HG02973 (cell line): Measurements from ENCODE around the gene MAD1L1.
"Not testable (repeated sequence)": the region's sequence is repeated elsewhere in the genome, so short reads cannot be mapped to it uniquely, and the experiment has no call there.

Source experiments
- ATAC-seq: cut with Tn5 transposase; IDR thresholded peaks from one replicate; pipeline ENCODE4 v1.9.1; 2021; ENCODE audit warnings: moderate library complexity; ENCODE audit not compliant: unreplicated experiment

Gene MAD1L1

GRCh38 chr7:1849351-1850041 is 383.2 kb downstream of the MAD1L1 start:
- no peak for ATAC-seq

GRCh38 chr7:1848911-1849311 is 383.8 kb downstream of the MAD1L1 start:
- ATAC-seq = no peak

GRCh38 chr7:1848013-1848640 is 384.6 kb downstream of the MAD1L1 start:
- no peak for ATAC-seq

- ATAC-seq = no peak
Observed at GRCh38 chr7:1847260-1848001, 385.3 kb downstream of the MAD1L1 start.

- no peak for ATAC-seq
Observed at GRCh38 chr7:1846331-1847065, 386.2 kb downstream of the MAD1L1 start.

GRCh38 chr7:1845536-1846311 is 387.0 kb downstream of the MAD1L1 start:
- ATAC-seq = no peak

GRCh38 chr7:1844951-1845390 is 387.8 kb downstream of the MAD1L1 start:
- ATAC-seq = no peak

GRCh38 chr7:1844336-1844950 is 388.3 kb downstream of the MAD1L1 start:
- ATAC-seq = no peak

GRCh38 chr7:1843921-1844335 is 388.8 kb downstream of the MAD1L1 start:
- ATAC-seq = peak; percentile 47

GRCh38 chr7:1843271-1843861 is 389.4 kb downstream of the MAD1L1 start:
- no peak for ATAC-seq

GRCh38 chr7:1842321-1843221 is 390.2 kb downstream of the MAD1L1 start:
- no peak for ATAC-seq

- not testable (repeated sequence) for ATAC-seq
Observed at GRCh38 chr7:1841286-1842021, 391.3 kb downstream of the MAD1L1 start.

- ATAC-seq = not testable (repeated sequence)
Observed at GRCh38 chr7:1840744-1841143, 392.0 kb downstream of the MAD1L1 start.

- no peak for ATAC-seq
Observed at GRCh38 chr7:1839701-1840100, 393.0 kb downstream of the MAD1L1 start.

GRCh38 chr7:1838911-1839531 is 393.7 kb downstream of the MAD1L1 start:
- ATAC-seq = not testable (repeated sequence)

GRCh38 chr7:1838544-1838872 is 394.2 kb downstream of the MAD1L1 start:
- ATAC-seq = not testable (repeated sequence)

- not testable (repeated sequence) for ATAC-seq
Observed at GRCh38 chr7:1837696-1838543, 394.8 kb downstream of the MAD1L1 start.
